Fibroblast of lung (primary cell): ENCODE measurements around the gene TMEM109.

Source experiments
- EZH2 ChIP-seq: IDR thresholded peaks from 2 replicates; pipeline ENCODE4 v1.5.1; 2012; ENCODE audit warnings: low read length, control low read depth, mild to moderate bottlenecking; ENCODE audit errors: missing control alignments
- TF ChIP-seq, protein P1 (sequence below), 2 donors: IDR thresholded peaks in 1 of 2; conservative IDR thresholded peaks in 1 of 2; 1 replicate in 1 of 2; 2 replicates in 1 of 2; pipeline ENCODE4 v1.5.1; 2011 to 2012; ENCODE audit warnings: low read length in 2 of 2, control low read depth in 1 of 2, inconsistent platforms in 1 of 2, low read depth in 1 of 2, mild to moderate bottlenecking in 1 of 2

DNA sequence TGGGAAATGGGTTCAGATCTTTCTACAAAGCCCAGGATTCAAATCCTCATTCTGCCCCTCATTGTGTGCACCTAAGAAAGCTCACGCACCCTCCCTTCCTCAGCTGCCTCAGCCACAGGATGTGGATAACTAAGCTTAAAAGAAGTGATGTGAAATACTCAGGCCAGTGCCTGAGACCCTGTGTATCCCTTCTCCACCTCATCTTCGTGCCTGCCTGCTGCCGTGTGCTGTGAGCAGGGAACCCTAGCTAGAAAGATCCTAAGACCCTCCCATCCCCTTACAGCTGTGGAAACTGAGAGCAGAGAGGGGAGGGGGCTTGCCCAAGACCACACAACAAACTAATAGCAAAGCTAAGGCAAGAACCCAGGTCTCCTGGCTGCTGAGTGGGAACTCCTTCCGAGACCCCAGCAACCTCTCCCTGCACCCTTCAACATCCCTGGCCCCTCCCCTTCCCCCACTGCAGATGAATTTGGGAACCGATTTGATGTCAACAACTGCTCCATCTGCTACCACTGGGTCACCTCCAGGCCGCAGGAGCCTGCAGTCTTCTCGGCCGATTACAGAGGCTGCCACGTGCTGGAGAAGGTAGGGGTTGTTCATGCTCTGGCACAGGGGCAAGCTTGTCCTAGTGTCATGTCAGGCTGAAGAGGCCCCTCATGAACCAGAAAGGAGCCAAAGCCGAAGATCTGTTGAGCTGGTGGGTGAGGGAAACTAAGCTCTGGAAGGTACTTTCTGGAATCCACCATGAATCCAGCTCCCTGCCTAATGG, 45.1 kb upstream of the TMEM109 start:
- TF ChIP-seq EZH2: no peak
- TF ChIP-seq, protein P1, sequence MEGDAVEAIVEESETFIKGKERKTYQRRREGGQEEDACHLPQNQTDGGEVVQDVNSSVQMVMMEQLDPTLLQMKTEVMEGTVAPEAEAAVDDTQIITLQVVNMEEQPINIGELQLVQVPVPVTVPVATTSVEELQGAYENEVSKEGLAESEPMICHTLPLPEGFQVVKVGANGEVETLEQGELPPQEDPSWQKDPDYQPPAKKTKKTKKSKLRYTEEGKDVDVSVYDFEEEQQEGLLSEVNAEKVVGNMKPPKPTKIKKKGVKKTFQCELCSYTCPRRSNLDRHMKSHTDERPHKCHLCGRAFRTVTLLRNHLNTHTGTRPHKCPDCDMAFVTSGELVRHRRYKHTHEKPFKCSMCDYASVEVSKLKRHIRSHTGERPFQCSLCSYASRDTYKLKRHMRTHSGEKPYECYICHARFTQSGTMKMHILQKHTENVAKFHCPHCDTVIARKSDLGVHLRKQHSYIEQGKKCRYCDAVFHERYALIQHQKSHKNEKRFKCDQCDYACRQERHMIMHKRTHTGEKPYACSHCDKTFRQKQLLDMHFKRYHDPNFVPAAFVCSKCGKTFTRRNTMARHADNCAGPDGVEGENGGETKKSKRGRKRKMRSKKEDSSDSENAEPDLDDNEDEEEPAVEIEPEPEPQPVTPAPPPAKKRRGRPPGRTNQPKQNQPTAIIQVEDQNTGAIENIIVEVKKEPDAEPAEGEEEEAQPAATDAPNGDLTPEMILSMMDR (conservative IDR thresholded peaks at IDR 0.05 in 1 of 2, IDR thresholded peaks at IDR 0.05 in 1 of 2; ENCODE audit: low read depth in 1 of 2, low read length in 2 of 2): no peak
